ENCODE results near the gene NKAPD1. TPM values are rescaled to one million over a fixed set of nuclear protein-coding genes. Genes with fewer than 3 reads are reported as not detected.
"Not testable (repeated sequence)": the region's sequence is repeated elsewhere in the genome, so short reads cannot be mapped to it uniquely, and the experiment has no call there.

NKAPD1 gene
- total RNA-seq, 1 donor from 2014 or later: 11.8 TPM

DNA sequence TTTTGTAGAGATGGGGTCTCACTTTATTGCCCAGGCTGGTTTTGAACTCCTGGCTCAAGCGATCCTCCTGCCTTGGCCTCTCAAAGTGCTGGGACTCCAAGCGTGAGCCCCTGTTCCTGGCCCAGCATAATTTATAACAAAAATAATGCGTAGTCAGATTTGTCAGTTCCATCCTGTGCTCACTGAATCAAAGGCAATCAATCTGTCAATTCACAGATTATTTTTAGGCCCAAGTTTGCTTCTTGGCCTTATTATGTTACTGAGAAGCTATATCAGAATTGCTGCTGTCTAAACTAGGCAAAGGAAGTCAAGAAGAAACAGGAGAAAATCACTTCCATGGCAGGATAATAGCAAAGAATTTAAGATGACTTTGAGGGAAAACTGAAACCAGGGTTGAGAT lies 40.2 kb upstream of the NKAPD1 start:
- Histone ChIP-seq H3K4me3 (no peak overlapping the region), H3K36me3 (peaks cover 0 to 41% of the 10 kb centered on the region in 2 donors), H3K27me3 (no peaks in the 10 kb centered on the region), H3K4me1 (no peaks in the 10 kb centered on the region), H3K9me3 (no peaks in the 10 kb centered on the region), H3K27ac (no peak overlapping the region)
- intact Hi-C loops (cut with DNase I): no loop called here
- TF ChIP-seq POLR2AphosphoS5 (IDR thresholded peaks at IDR 0.05; ENCODE audit: insufficient read depth in 1 of 2, low read depth in 1 of 2): no peak
- TF ChIP-seq POLR2A (IDR thresholded peaks at IDR 0.05): no peak
- TF ChIP-seq, protein P1, sequence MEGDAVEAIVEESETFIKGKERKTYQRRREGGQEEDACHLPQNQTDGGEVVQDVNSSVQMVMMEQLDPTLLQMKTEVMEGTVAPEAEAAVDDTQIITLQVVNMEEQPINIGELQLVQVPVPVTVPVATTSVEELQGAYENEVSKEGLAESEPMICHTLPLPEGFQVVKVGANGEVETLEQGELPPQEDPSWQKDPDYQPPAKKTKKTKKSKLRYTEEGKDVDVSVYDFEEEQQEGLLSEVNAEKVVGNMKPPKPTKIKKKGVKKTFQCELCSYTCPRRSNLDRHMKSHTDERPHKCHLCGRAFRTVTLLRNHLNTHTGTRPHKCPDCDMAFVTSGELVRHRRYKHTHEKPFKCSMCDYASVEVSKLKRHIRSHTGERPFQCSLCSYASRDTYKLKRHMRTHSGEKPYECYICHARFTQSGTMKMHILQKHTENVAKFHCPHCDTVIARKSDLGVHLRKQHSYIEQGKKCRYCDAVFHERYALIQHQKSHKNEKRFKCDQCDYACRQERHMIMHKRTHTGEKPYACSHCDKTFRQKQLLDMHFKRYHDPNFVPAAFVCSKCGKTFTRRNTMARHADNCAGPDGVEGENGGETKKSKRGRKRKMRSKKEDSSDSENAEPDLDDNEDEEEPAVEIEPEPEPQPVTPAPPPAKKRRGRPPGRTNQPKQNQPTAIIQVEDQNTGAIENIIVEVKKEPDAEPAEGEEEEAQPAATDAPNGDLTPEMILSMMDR (IDR thresholded peaks at IDR 0.05): no peak
- DNase-seq (ENCODE audit: extremely low spot score in 2 of 2): no peak

DNA sequence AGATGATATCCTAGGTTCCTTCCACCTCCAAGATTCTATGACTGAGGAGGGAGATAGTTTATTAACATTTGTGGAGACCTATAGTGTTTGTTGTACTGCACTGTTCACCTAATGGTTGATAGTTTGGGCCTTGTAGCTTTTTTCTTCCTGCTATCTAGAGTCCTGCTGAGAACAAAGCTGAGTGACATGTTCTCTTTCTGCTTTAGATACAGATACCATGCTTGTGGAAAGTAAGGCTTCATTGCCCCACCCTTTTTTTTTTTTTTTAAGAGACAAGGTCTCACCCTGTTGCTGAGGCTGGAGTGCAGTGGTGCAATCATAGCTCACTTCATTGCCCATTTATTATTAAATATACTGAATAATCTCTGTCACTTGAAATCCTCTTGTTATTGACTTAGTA lies 36.6 kb upstream of the NKAPD1 start:
- TF ChIP-seq, protein P1 (IDR thresholded peaks at IDR 0.05): no peak
- no peak for TF ChIP-seq POLR2AphosphoS5 (IDR thresholded peaks at IDR 0.05; ENCODE audit: insufficient read depth in 1 of 2, low read depth in 1 of 2)
- intact Hi-C loops (cut with DNase I): no loop called here
- H3K36me3 ChIP-seq: peaks cover 0 to 38% of the 10 kb centered on the region in 2 donors

DNA sequence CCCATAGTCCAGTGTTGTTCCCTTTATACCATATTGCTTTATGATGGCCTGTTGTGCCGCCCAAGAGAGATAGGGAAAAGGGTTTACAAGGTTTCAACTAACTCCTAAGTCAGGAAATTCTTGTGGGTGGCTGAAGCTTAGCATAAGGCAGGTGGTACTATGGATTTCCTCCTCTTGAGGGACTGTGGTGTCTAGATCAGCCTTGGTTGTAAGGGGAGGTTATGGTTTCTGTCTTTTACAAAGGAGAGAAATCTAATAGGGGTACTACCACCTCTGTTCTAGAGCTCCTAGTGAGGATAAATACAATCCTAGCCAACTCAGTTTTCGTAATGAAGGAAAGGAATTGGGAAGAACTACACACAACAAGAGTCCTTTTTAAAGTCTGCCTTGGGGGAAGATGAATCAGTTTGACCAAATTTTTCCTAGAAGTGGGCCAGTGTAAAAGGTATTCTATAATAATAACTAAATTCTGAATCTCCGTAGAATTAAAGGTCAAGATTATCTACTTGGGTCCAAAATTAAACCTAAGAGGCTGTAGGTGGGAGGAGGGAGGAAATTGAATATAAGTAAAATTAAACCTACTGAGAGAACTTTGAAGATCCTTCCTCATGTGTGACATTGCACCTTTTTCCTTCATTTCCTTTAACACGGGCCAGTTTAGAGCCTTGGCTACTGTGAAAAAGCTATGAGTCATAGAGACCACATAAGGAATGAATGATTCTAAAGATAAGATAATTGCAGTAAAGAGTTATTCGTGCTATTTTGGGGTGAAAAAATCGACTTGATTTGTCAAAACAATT lies 31.7 kb upstream of the NKAPD1 start:
- Histone ChIP-seq H3K36me3 (peaks cover 0 to 45% of the 10 kb centered on the region in 2 donors), H3K4me3 (no peak overlapping the region), H3K27ac (no peak overlapping the region), H3K4me1 (no peaks in the 10 kb centered on the region), H3K27me3 (no peaks in the 10 kb centered on the region), H3K9me3 (no peaks in the 10 kb centered on the region)
- intact Hi-C loops (cut with DNase I): no loop called here
- DNase-seq (ENCODE audit: extremely low spot score in 2 of 2): no peak
- TF ChIP-seq POLR2A (IDR thresholded peaks at IDR 0.05) (no peak), POLR2AphosphoS5 (IDR thresholded peaks at IDR 0.05; ENCODE audit: insufficient read depth in 1 of 2, low read depth in 1 of 2) (no peak)
- TF ChIP-seq, protein P1 (IDR thresholded peaks at IDR 0.05): no peak

More for the DNA sequence above, 36.6 kb upstream of the NKAPD1 start:
- Histone ChIP-seq H3K4me1 (no peaks in the 10 kb centered on the region), H3K27me3 (no peaks in the 10 kb centered on the region), H3K4me3 (no peak overlapping the region), H3K27ac (no peak overlapping the region), H3K9me3 (no peaks in the 10 kb centered on the region)
- DNase-seq (ENCODE audit: extremely low spot score in 2 of 2): no peak

DNA sequence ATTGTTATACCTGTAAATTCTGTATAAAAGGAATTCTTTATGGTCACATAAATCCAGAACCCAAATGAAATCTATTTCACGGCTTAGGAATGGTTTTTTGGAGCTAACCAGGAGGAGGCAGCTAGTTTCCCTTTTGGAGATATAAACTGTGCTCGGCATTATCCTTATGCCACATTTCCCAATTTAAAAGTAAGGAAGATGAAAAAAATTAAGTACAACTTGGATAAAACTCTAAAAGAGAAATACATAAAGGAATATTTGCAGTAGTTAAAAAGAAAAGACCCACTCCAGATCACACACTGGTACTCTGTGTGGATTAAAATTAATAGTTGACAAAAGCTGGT lies 31.2 kb upstream of the NKAPD1 start:
- Histone ChIP-seq H3K27ac (no peak overlapping the region), H3K27me3 (no peaks in the 10 kb centered on the region), H3K4me3 (no peak overlapping the region), H3K36me3 (peaks cover 0 to 41% of the 10 kb centered on the region in 2 donors), H3K9me3 (no peaks in the 10 kb centered on the region), H3K4me1 (no peaks in the 10 kb centered on the region)
- TF ChIP-seq POLR2A (IDR thresholded peaks at IDR 0.05) (no peak), POLR2AphosphoS5 (IDR thresholded peaks at IDR 0.05; ENCODE audit: insufficient read depth in 1 of 2, low read depth in 1 of 2) (no peak)
- TF ChIP-seq, protein P1 (IDR thresholded peaks at IDR 0.05): no peak
- intact Hi-C loops (cut with DNase I): no loop called here
- no peak for DNase-seq (ENCODE audit: extremely low spot score in 2 of 2)

DNA sequence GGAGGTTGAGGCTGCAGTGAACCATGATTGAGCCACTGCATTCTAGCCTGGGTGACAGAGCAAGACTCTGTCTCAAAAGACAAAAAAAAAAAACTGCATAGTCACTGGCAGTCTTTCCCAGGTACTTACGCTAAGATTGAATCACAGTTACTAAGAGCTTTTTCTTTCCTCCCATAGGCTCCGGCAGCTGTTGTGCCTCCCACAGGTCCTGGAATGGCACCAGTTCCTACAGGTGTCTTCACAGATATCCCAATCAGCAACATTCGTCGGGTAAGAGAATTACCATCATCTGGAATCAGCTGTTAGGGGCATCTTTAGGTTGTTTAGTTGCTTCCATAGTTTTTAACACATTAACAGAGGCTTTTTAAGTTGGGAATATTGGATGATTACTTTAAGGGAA lies 29.1 kb upstream of the NKAPD1 start:
- TF ChIP-seq POLR2A (IDR thresholded peaks at IDR 0.05): no peak
- TF ChIP-seq POLR2AphosphoS5 (IDR thresholded peaks at IDR 0.05; ENCODE audit: insufficient read depth in 1 of 2, low read depth in 1 of 2): no peak
- TF ChIP-seq, protein P1 (IDR thresholded peaks at IDR 0.05): no peak
- intact Hi-C loops (cut with DNase I): no loop called here
- H3K27ac ChIP-seq: no peak overlapping the region
- peaks cover 3 to 41% of the 10 kb centered on the region in 2 donors for H3K36me3 ChIP-seq
- no peaks in the 10 kb centered on the region for H3K4me1 ChIP-seq
- no peak for DNase-seq (ENCODE audit: extremely low spot score in 2 of 2)
- H3K4me3 ChIP-seq: no peak overlapping the region
- no peaks in the 10 kb centered on the region for H3K9me3 ChIP-seq
- H3K27me3 ChIP-seq: no peaks in the 10 kb centered on the region

DNA sequence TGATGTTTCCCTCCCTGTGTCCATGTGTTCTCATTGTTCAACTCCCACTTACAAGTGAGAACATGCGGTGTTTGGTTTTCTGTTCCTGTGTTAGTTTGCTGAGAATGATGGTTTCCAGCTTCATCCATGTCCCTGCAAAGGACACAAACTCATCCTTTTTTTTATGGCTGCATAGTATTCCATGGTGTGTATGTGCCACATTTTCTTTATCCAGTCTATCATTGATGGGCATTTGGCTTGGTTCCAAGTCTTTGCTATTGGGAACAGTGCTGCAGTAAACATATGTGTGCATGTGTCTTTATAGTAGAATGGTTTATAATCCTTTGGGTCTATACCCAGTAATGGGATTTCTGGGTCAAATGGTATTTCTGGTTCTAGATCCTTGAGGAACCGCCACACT lies 27.5 kb upstream of the NKAPD1 start:
- H3K27ac ChIP-seq; DNase-seq (ENCODE audit: extremely low spot score in 2 of 2); intact Hi-C loops (cut with DNase I); H3K9me3 ChIP-seq; H3K4me1 ChIP-seq; H3K27me3 ChIP-seq; H3K4me3 ChIP-seq: not testable (repeated sequence)
- H3K36me3 ChIP-seq: peaks cover 6 to 44% of the 10 kb centered on the region in 2 donors

DNA sequence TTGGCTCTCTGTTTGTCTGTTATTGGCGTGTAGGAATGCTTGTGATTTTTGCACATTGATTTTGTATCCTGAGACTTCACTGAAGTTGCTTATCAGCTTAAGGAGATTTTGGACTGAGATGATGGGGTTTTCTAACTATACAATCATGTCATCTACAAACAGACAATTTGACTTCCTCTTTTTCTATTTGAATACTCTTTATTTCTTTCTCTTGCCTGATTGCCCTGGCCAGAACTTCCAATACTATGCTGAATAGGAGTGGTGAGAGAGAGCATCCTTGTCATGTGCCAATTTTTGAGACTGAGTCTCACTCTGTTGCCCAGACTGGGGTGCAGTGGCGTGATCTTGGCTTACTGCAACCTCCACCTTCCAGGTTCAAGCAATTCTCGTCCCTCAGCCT lies 25.8 kb upstream of the NKAPD1 start:
- peaks cover 6 to 57% of the 10 kb centered on the region in 2 donors for H3K36me3 ChIP-seq
- H3K4me3 ChIP-seq; H3K27ac ChIP-seq; intact Hi-C loops (cut with DNase I); H3K27me3 ChIP-seq; DNase-seq (ENCODE audit: extremely low spot score in 2 of 2); H3K4me1 ChIP-seq; H3K9me3 ChIP-seq: not testable (repeated sequence)

Measured in vagina (tissue), 2 donors.